Stimulated activated CD8-positive, alpha-beta memory T cell treated with anti-CD3 and anti-CD28 coated beads, Interleukin-15, amount 100 ng/mL, for 1 hour (primary cell): ENCODE measurements around the gene XRCC5.
"Not testable (repeated sequence)": the region's sequence is repeated elsewhere in the genome, so short reads cannot be mapped to it uniquely, and the experiment has no call there.

Source experiments
- DNase-seq: peaks from one replicate; pipeline ENCODE4 v3.0.0-alpha.2; 2020; ENCODE audit warnings: low read depth

XRCC5 gene

DNA sequence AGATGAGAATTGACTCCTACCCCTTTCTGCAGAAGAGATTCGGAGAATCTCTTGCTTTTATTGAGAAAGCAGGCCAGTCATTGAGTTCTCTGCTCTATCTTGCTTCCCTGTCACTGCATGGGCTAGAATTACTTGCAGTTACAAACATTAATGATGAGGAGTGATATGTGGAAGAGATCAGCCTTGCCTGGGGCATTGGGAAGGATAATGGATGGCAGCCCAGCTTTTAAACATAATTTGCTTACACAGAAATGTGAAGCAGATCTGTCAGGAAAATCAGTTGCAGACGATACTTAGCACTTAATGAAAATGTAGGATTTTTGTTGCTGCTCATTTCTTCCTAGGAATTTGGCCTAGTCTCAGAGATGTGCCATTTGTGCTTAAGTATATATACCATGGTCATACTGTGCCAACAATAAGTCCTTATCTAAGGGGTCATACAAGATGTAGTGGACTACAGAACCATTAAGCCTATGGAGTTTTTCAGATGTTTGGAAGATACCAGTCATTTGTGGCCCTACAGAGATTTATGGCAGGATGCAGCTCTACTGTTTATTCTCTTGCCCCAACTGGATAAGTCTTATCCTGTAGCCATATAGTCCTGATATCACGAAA lies 92.7 kb downstream of the XRCC5 start:
- no peak for DNase-seq

DNA sequence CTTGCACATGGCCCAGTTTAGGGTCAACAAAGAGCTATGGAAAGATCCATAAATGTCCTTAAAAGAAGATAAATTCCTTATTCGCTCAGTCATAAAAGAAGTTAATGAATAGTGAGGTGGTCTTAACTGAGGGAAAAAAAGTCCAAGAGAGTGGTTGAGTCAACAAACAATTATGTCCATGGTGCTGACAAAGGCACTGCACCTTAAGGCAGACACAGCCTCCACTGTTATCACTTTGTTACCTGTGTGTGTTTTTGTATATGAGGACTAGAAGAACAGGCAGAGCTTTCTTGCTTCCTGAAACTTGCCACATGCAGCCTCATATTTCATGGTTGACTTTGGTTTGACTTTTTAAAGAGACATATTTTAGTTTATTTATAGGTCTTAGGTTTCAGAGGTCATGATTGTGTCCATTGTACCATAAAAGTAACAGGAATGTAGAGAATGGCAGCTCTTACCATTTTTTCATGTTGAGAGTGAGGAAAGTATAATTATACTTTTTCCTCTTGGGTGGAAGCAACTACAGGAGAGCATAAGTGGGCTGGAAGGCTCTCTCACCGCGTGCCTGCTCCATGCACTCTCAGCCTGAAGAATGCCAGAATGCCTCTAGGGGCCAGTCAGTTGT lies 93.6 kb downstream of the XRCC5 start:
- no peak for DNase-seq

DNA sequence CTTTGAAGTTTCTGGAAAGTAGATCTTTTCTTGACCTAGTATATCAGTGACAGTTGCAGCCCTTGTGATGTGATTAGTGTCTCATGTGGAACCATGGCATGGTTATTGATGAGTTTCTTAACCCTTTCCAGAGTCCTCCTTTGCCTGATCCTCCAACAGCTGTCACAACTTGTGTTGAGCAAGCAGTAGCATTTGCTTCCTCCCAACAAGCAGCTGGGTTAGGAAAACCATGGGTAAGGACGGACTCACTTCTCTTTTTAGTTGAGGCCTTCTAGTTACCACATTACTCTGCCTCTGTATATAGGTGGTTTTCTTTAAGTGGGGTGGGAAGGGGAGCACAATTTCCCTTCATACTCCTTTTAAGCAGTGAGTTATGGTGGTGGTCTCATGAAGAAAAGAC lies 96.3 kb downstream of the XRCC5 start:
- DNase-seq = no peak

GRCh38 chr2:216206041-216206703 lies 97.0 kb downstream of the XRCC5 start:
- DNase-seq = no peak

- no peak for DNase-seq
Observed at GRCh38 chr2:216206821-216207220, 97.7 kb downstream of the XRCC5 start.

- DNase-seq = not testable (repeated sequence)
Observed at GRCh38 chr2:216208661-216209060, 99.5 kb downstream of the XRCC5 start.

DNA sequence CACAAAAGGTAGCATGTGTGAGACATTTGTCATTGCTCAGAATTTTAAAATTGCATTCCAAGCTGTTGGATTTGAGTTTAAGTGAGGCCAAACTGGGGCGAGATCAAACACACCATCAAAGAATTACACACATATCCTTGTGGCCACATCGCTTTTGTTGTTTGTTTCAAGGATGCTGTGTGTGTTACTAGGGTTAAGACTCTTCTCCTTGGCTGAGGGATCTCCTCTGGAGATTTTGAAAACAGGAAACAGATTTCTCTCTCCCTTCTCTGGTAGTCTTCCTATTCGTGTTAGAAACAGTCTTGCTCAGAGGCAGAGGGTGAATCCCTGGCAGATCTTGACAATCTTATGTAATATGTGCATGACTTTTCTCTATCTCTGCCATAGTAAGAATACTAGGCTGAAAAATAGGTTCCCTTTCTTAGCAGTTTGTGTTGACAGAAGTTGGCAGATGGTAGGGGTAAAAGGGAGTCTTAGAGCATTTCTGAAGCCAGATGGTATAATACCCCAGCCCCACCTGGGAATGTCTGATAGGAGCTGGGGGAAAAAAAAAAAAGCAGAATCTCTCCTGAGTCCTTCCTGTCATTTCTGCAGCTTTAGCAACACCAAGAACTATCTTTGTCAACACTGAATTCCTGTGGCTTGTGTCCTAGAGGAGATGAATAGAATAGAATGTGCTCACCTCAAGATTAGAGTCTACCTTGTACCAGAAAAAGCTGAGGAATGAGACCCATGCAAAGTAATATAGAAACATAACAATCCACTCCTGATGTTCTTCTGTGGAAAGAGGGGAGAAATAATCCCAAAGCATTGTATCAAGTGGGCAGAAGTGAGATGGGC lies 101.8 kb downstream of the XRCC5 start:
- DNase-seq = no peak

- DNase-seq = no peak
Observed at GRCh38 chr2:216211614-216212145, 102.5 kb downstream of the XRCC5 start.

- no peak for DNase-seq
Observed at GRCh38 chr2:216214768-216215167, 105.6 kb downstream of the XRCC5 start.

DNA sequence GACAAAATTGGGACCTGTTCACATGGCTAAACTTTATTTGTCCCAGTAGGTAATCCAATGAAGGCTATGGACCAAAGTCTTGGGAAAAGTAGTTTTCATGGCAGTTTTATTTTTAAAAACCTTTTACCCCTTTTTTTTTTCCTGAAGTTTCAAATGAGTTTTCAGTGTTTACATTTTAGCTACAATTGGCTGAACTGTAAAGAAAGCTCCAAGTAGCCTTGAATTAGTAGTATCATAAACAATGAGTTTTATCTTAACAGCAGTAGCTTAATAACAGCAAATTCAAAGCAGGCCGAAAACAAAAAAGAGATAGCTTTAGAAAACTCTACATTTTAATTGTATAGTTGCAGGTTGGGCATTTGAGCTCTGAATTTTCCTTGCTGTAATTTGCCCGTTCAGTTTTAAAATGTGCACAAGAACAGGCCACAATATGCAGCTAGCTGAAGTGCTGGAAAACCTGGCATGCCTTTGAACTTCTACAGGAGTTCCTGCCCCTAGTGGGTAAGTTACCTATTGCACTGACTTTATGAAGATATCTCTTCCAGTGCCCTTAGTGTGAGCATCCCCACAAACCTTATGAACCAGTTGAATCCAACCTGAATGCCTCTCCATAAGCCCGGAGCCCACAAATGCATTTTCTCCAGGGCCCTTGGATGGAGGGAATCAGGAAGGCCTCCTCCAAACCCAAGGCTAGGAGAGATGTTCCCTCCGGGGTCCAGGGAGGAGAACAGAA lies 106.7 kb downstream of the XRCC5 start:
- no peak for DNase-seq

DNA sequence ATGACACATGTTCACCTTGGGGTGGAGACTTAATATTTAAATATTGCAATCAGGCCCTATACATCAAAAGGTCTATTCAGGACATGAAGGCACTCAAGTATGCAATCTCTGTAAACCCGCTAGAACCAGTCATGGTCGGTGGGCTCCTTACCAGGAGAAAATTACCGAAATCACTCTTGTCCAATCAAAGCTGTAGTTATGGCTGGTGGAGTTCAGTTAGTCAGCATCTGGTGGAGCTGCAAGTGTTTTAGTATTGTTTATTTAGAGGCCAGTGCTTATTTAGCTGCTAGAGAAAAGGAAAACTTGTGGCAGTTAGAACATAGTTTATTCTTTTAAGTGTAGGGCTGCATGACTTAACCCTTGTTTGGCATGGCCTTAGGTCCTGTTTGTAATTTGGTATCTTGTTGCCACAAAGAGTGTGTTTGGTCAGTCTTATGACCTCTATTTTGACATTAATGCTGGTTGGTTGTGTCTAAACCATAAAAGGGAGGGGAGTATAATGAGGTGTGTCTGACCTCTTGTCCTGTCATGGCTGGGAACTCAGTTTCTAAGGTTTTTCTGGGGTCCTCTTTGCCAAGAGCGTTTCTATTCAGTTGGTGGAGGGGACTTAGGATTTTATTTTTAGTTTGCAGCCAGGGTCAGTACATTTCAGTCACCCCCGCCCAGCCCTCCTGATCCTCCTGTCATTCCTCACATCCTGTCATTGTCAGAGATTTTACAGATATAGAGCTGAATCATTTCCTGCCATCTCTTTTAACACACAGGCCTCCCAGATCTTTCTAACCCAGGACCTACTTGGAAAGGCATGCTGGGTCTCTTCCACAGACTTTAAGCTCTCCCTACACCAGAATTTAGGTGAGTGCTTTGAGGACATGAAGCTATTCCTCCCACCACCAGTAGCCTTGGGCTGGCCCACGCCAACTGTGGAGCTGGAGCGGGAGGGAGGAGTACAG lies 108.1 kb downstream of the XRCC5 start:
- no peak for DNase-seq

- no peak for DNase-seq
Observed at GRCh38 chr2:216217904-216218260, 108.7 kb downstream of the XRCC5 start.

DNA sequence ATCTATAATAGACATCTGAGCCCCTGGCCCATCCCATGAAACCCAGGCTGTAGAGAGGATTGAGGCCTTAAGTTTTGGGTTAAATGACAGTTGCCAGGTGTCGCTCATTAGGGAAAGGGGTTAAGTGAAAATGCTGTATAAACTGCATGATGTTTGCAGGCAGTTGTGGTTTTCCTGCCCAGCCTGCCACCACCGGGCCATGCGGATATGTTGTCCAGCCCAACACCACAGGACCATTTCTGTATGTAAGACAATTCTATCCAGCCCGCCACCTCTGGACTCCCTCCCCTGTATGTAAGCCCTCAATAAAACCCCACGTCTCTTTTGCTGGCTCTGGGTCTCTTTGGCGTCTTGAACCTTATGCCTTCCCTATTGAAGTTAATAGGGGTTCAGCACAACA lies 110.7 kb downstream of the XRCC5 start:
- DNase-seq = no peak

- no peak for DNase-seq
Observed at GRCh38 chr2:216220976-216221375, 111.8 kb downstream of the XRCC5 start.

DNA sequence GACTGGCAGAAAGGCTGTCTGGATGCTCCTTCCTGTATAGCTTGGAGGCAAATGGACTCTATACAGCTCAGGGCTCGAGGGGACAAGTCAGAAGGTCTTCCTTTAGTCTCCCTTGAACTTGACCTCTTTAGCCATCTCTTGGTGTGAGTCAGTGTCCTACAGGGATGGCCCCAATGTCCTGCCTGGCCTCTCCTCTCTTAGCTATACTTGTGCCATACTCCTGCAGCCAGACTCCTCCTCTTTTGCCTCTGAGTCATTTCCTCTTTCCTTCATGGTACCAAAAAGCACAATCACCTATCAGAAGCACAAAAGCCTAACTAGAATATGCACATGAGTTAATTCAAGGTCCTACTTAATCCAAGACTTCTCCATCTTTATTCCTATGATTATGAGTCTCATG lies 112.7 kb downstream of the XRCC5 start:
- no peak for DNase-seq

DNA sequence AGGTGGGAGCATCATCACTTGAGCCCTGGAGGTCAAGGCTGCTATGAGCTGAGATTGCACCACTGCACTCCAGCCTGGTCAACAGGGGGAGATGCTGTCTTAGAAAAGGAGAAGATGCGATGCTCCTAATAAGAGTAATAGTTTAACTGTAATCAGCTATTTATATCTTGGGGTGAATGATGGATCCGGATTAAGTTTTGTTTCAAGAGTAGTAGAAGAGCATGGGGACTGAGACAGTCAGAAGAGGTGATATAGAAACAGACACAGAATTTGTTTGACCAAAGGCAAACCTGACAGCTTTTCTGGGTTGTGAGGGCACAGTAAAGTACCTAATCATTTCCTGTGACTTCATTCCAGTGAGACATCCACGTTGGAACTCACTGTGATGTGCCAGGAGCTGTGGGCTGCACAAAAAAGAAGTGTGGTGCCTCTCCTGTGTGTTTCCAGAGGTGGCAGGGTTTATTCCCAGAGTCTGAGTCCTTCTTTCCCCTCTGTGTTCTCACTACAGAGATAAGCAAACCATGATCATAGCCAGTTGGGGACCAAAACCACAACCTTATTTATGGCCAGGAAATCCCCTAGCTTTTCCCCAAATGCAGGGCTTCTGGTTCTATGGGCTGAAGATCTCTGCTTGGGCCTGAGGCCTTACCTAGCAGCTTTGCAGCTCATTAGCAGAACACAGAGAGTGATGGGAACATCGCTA lies 113.7 kb downstream of the XRCC5 start:
- DNase-seq = no peak

- DNase-seq = no peak
Observed at GRCh38 chr2:216224388-216224787, 115.2 kb downstream of the XRCC5 start.

GRCh38 chr2:216229277-216229914 lies 120.2 kb downstream of the XRCC5 start:
- DNase-seq = no peak

DNA sequence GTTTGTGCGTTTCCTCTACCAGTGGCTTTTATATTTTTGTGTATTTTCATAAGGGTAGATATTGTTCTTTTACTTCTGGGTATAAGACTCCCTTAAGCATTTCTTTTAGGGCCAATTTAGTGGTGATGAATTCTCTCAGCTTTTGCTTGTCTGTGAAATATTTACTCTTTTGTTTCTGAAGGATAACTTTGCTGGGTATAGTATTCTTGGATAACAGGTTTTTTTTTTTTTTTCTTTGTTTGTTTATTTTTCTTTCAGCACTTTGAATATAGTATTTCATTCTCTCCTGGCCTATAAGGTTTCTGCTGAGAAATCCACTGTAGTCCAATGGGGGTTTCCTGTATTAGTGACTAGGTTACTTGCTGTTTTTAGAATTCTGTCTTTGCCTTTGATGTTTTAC lies 122.7 kb downstream of the XRCC5 start:
- DNase-seq = no peak

GRCh38 chr2:216232721-216233120 lies 123.6 kb downstream of the XRCC5 start:
- DNase-seq = no peak
